PC-9 (cell line): ENCODE measurements around the gene CDX1. TPM values are rescaled to one million over a fixed set of nuclear protein-coding genes. Genes with fewer than 3 reads are reported as not detected.

Experiments
- BruUV-seq: library from RNA; stranded (reverse); fragments of 400-500 nt; replicated peaks from 2 replicates; lab custom pipeline; 2021; lab: Mats Ljungman, UMichigan
- CTCF ChIA-PET: fragments of 300-600 bp; sonication (Branson Sonifier 250); formaldehyde crosslinking; loops from one replicate; lab custom pipeline; 2022; ENCODE audit warnings: antibody characterized with exemption; lab: Charles Lee
- POLR2A ChIA-PET: fragments of 300-600 bp; sonication (Branson Sonifier 250); formaldehyde crosslinking; loops from one replicate; lab custom pipeline; 2022; ENCODE audit warnings: antibody characterized with exemption; ENCODE audit not compliant: unreplicated experiment; lab: Charles Lee
- DNase-seq, 2 experiments: peaks; one replicate each; pipeline versions ENCODE4 v3.0.0 to v3.0.0-alpha.2; 2015 to 2022; ENCODE audit warnings: mixed read lengths in 1 of 2
- H2AFZ ChIP-seq: fragments of 200-600 bp; sonication (generic); 2 replicates; pipeline ENCODE4 v1.8.1; 2017; ENCODE audit warnings: antibody characterized with exemption
- H3F3A ChIP-seq: fragments of 200-600 bp; sonication (generic); 2 replicates; pipeline ENCODE4 v1.8.1; 2017; ENCODE audit warnings: antibody characterized with exemption, mild to moderate bottlenecking, low read depth; ENCODE audit not compliant: insufficient read depth
- H3K27ac ChIP-seq: fragments of 200-600 bp; sonication (generic); 2 replicates; pipeline ENCODE4 v1.6.1; 2016; ENCODE audit warnings: mixed run types
- H3K27me3 ChIP-seq: fragments of 200-600 bp; sonication (generic); 2 replicates; pipeline ENCODE4 v1.6.1; 2016; ENCODE audit warnings: low read depth, mixed run types; ENCODE audit not compliant: insufficient read depth
- H3K36me3 ChIP-seq: fragments of 200-600 bp; sonication (generic); 2 replicates; pipeline ENCODE4 v1.6.1; 2016; ENCODE audit warnings: low read depth, mixed run types
- H3K4me1 ChIP-seq: fragments of 200-600 bp; sonication (generic); replicated peaks from 2 replicates; pipeline ENCODE4 v1.6.1; 2016; ENCODE audit warnings: mixed run types; ENCODE audit not compliant: insufficient read depth
- H3K4me2 ChIP-seq: fragments of 200-600 bp; sonication (generic); 2 replicates; pipeline ENCODE4 v1.6.1; 2017; ENCODE audit warnings: mixed run types
- H3K4me3 ChIP-seq: fragments of 200-600 bp; sonication (generic); 2 replicates; pipeline ENCODE4 v1.6.1; 2016; ENCODE audit warnings: mixed run types
- H3K79me2 ChIP-seq: fragments of 200-600 bp; sonication (generic); 2 replicates; pipeline ENCODE4 v1.6.1; 2017; ENCODE audit warnings: low read depth, mixed run types
- H3K9me2 ChIP-seq: fragments of 200-600 bp; sonication (generic); 2 replicates; pipeline ENCODE4 v1.8.1; 2017; ENCODE audit warnings: mild to moderate bottlenecking; ENCODE audit not compliant: insufficient read depth
- H3K9me3 ChIP-seq: fragments of 200-600 bp; sonication (generic); 2 replicates; pipeline ENCODE4 v1.8.1; 2016; ENCODE audit warnings: low read depth; ENCODE audit not compliant: insufficient read depth
- H4K20me1 ChIP-seq: fragments of 200-600 bp; sonication (generic); 2 replicates; pipeline ENCODE4 v1.8.1; 2017; ENCODE audit not compliant: insufficient read depth
- CTCF ChIP-seq: fragments of 200-600 bp; sonication (generic); conservative IDR thresholded peaks from 2 replicates; pipeline ENCODE4 v1.6.1; 2017; ENCODE audit warnings: mixed run types, antibody characterized with exemption, mild to moderate bottlenecking, moderate library complexity
- EZH2 ChIP-seq: fragments of 200-600 bp; sonication (generic); IDR thresholded peaks from 2 replicates; pipeline ENCODE4 v1.8.0; 2017; ENCODE audit warnings: antibody characterized with exemption, low read depth
- intact Hi-C: fragments of 100-400 bp; cut with micrococcal nuclease; formaldehyde crosslinking; loops from one replicate; pipeline ENCODE4 v1.10.0; 2022; ENCODE audit not compliant: unreplicated experiment
- total RNA-seq: library from RNA; stranded (reverse); gene quantifications from 2 replicates; pipeline ENCODE4 v1.2.3, GENCODE V29; 2021

The CDX1 gene
- total RNA-seq, 1 experiment from 2014 or later: not detected

- no peak for TF ChIP-seq CTCF
- TF ChIP-seq EZH2: no peak
- Histone ChIP-seq H3K4me2 (no peak overlapping the region), H3K27ac (no peak overlapping the region), H2AFZ (no peak overlapping the region), H3K4me3 (no peak overlapping the region), H3F3A (no peaks in the 10 kb centered on the region), H3K9me2 (no peaks in the 10 kb centered on the region), H3K27me3 (peaks cover 18% of the 10 kb centered on the region), H3K36me3 (no peaks in the 10 kb centered on the region), H3K4me1 (no peaks in the 10 kb centered on the region), H3K79me2 (no peaks in the 10 kb centered on the region), H4K20me1 (no peaks in the 10 kb centered on the region), H3K9me3 (no peaks in the 10 kb centered on the region)
- POLR2A ChIA-PET: no interaction called here
- no TSS peak for BruUV-seq
- intact Hi-C loops: no loop called here
- CTCF ChIA-PET: no interaction called here
- DNase-seq: no peak
Observed at GRCh38 chr5:150184990-150185912, 18.7 kb downstream of the CDX1 start.

- Histone ChIP-seq H4K20me1 (no peaks in the 10 kb centered on the region), H3F3A (no peaks in the 10 kb centered on the region), H3K4me3 (no peak overlapping the region), H2AFZ (no peak overlapping the region), H3K36me3 (no peaks in the 10 kb centered on the region), H3K27me3 (peaks cover 21% of the 10 kb centered on the region), H3K4me2 (no peak overlapping the region), H3K27ac (no peak overlapping the region), H3K4me1 (0 out of 2 replicates have a peak, but pooled peaks cover 5% of the 10 kb centered on the region), H3K79me2 (no peaks in the 10 kb centered on the region), H3K9me2 (no peaks in the 10 kb centered on the region), H3K9me3 (no peaks in the 10 kb centered on the region)
- BruUV-seq: no TSS peak
- DNase-seq: no peak
- ChIA-PET CTCF (no interaction called here), POLR2A (no interaction called here)
- TF ChIP-seq EZH2 (no peak), CTCF (no peak)
- intact Hi-C loops: no loop called here
Observed at GRCh38 chr5:150186137-150186536, 19.6 kb downstream of the CDX1 start.

- Histone ChIP-seq H2AFZ (no peak overlapping the region), H3K4me1 (0 out of 2 replicates have a peak, but pooled peaks cover 5% of the 10 kb centered on the region), H3K36me3 (no peaks in the 10 kb centered on the region), H3K79me2 (no peaks in the 10 kb centered on the region), H3K4me2 (no peak overlapping the region), H3K9me3 (no peaks in the 10 kb centered on the region), H3K27me3 (peaks cover 21% of the 10 kb centered on the region), H3K9me2 (no peaks in the 10 kb centered on the region), H3K27ac (no peak overlapping the region), H3K4me3 (no peak overlapping the region), H4K20me1 (no peaks in the 10 kb centered on the region), H3F3A (no peaks in the 10 kb centered on the region)
- ChIA-PET CTCF (no interaction called here), POLR2A (no interaction called here)
- DNase-seq: no peak
- BruUV-seq: no TSS peak
- no peak for TF ChIP-seq EZH2
- TF ChIP-seq CTCF: no peak
- intact Hi-C loops: no loop called here
Observed at GRCh38 chr5:150186897-150187296, 20.3 kb downstream of the CDX1 start.
